ENCODE measurements around the gene FRMD4B.

The FRMD4B gene

GRCh38 chr3:69160525-69160924 is 225.4 kb downstream of the FRMD4B start:
- H3K4me1 ChIP-seq (ENCODE audit: low read depth, poor library complexity, severe bottlenecking) = peaks cover 18% of the 10 kb centered on the region
- TF ChIP-seq CTCF (conservative IDR thresholded peaks at IDR 0.05; ENCODE audit: low read depth, low read length) = no peak
- no peaks in the 10 kb centered on the region for H3K36me3 ChIP-seq (ENCODE audit: insufficient read depth)
- no peaks in the 10 kb centered on the region for H3K27me3 ChIP-seq (ENCODE audit: insufficient read depth, low read depth)
- H3K27ac ChIP-seq = no peak overlapping the region
- no peak overlapping the region for H3K4me2 ChIP-seq
- no peak overlapping the region for H2AFZ ChIP-seq (ENCODE audit: low read depth)
- H4K20me1 ChIP-seq (ENCODE audit: insufficient read depth) = no peaks in the 10 kb centered on the region
- no peak overlapping the region for H3K4me3 ChIP-seq (IDR thresholded peaks at IDR 0.05; ENCODE audit: insufficient read depth, low read depth, low read length)
- H3K79me2 ChIP-seq (ENCODE audit: insufficient read depth, low read depth) = no peaks in the 10 kb centered on the region
- no peak overlapping the region for H3K9ac ChIP-seq

- H2AFZ ChIP-seq (ENCODE audit: low read depth) = no peak overlapping the region
- H3K36me3 ChIP-seq (ENCODE audit: insufficient read depth) = no peaks in the 10 kb centered on the region
- no peaks in the 10 kb centered on the region for H4K20me1 ChIP-seq (ENCODE audit: insufficient read depth)
- no peak for TF ChIP-seq CTCF (conservative IDR thresholded peaks at IDR 0.05; ENCODE audit: low read depth, low read length)
- H3K79me2 ChIP-seq (ENCODE audit: insufficient read depth, low read depth) = no peaks in the 10 kb centered on the region
- peaks cover 18% of the 10 kb centered on the region for H3K4me1 ChIP-seq (ENCODE audit: low read depth, poor library complexity, severe bottlenecking)
- no peaks in the 10 kb centered on the region for H3K27me3 ChIP-seq (ENCODE audit: insufficient read depth, low read depth)
- no peak overlapping the region for H3K4me3 ChIP-seq (IDR thresholded peaks at IDR 0.05; ENCODE audit: insufficient read depth, low read depth, low read length)
- H3K9ac ChIP-seq = no peak overlapping the region
- H3K4me2 ChIP-seq = no peak overlapping the region
- H3K27ac ChIP-seq = no peak overlapping the region
These were observed 225.8 kb downstream of the FRMD4B start for GRCh38 chr3:69160107-69160506.

- Histone ChIP-seq H3K9ac (no peak overlapping the region), H3K4me2 (no peak overlapping the region), H3K4me3 (IDR thresholded peaks at IDR 0.05; ENCODE audit: insufficient read depth, low read depth, low read length) (no peak overlapping the region), H4K20me1 (ENCODE audit: insufficient read depth) (no peaks in the 10 kb centered on the region), H3K79me2 (ENCODE audit: insufficient read depth, low read depth) (no peaks in the 10 kb centered on the region), H3K4me1 (ENCODE audit: low read depth, poor library complexity, severe bottlenecking) (peaks cover 16% of the 10 kb centered on the region), H3K36me3 (ENCODE audit: insufficient read depth) (no peaks in the 10 kb centered on the region), H2AFZ (ENCODE audit: low read depth) (no peak overlapping the region), H3K27ac (no peak overlapping the region), H3K27me3 (ENCODE audit: insufficient read depth, low read depth) (no peaks in the 10 kb centered on the region)
- no peak for TF ChIP-seq CTCF (conservative IDR thresholded peaks at IDR 0.05; ENCODE audit: low read depth, low read length)
These were observed 236.3 kb downstream of the FRMD4B start for GRCh38 chr3:69149586-69149985.

- Histone ChIP-seq H2AFZ (ENCODE audit: low read depth) (no peak overlapping the region), H3K9ac (no peak overlapping the region), H3K36me3 (ENCODE audit: insufficient read depth) (no peaks in the 10 kb centered on the region), H3K79me2 (ENCODE audit: insufficient read depth, low read depth) (no peaks in the 10 kb centered on the region), H3K27me3 (ENCODE audit: insufficient read depth, low read depth) (no peaks in the 10 kb centered on the region), H3K4me3 (IDR thresholded peaks at IDR 0.05; ENCODE audit: insufficient read depth, low read depth, low read length) (no peak overlapping the region), H3K4me1 (ENCODE audit: low read depth, poor library complexity, severe bottlenecking) (peaks cover 30% of the 10 kb centered on the region), H3K27ac (no peak overlapping the region), H3K4me2 (peak overlapping the region; percentile 29; the same call in 1 of the 2 replicates), H4K20me1 (ENCODE audit: insufficient read depth) (no peaks in the 10 kb centered on the region)
- no peak for TF ChIP-seq CTCF (conservative IDR thresholded peaks at IDR 0.05; ENCODE audit: low read depth, low read length)
These were observed 240.2 kb downstream of the FRMD4B start for GRCh38 chr3:69145688-69146087.
